ELF-1 (cell line): ENCODE results near the gene NDOR1.
A peak's percentile ranks its signal among the peaks of the same experiment; 100 is the strongest.

Experiments used
- DNase-seq: peaks from one replicate; pipeline ENCODE4 v3.0.0-alpha.2; 2016; ENCODE audit warnings: low read depth, low spot score

NDOR1 gene

DNA sequence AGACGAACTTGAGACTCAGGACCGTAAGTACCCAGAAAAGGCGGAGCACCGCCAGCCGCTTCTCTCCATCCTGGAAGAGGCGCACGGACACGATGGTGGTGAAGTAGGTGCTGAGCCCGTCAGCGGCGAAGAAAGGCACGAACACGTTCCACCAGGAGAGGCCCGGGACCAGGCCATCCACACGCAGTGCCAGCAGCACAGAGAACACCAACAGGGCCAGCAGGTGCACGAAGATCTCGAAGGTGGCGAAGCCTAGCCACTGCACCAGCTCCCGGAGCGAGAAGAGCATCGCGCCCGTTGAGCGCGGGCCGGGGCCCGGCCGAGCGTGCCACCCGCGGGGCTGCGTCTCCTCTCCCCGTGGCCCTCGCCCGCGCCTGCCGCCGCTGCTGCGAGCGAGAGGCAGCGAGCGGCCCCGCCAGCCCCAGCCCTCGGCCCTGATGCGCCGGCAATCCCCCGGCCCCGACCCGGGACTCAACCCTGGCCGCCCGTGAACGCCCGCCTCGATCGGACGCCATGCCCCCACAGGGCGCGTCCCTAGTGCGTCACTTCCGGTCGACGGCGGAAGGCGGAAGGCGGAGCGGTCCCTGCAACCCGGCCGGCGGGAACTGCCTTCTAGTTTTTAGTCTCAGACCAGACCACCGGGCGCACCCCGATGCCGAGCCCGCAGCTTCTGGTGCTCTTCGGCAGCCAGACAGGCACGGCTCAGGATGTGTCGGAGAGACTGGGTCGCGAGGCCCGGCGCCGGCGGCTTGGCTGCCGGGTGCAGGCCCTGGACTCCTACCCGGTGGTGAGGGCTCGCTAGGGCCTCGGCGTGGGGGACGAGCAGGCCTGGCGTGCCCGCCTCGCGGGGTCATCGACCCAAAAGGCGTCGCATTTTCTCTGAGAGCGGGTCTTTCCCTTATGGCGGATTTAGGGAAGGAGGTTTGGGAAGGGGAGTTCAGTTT, at the start of gene NDOR1, which contains the start of gene TMEM203:
TSS of gene NDOR1 (plus strand) at position 575 of the 944 bp plus-strand sequence. CDS start at position 653, 78 bp downstream.
TSS of gene TMEM203 (minus strand) at position 523 of the 944 bp plus-strand sequence. CDS start at position 289, 234 bp downstream.
- peak; percentile 90 for DNase-seq

DNA sequence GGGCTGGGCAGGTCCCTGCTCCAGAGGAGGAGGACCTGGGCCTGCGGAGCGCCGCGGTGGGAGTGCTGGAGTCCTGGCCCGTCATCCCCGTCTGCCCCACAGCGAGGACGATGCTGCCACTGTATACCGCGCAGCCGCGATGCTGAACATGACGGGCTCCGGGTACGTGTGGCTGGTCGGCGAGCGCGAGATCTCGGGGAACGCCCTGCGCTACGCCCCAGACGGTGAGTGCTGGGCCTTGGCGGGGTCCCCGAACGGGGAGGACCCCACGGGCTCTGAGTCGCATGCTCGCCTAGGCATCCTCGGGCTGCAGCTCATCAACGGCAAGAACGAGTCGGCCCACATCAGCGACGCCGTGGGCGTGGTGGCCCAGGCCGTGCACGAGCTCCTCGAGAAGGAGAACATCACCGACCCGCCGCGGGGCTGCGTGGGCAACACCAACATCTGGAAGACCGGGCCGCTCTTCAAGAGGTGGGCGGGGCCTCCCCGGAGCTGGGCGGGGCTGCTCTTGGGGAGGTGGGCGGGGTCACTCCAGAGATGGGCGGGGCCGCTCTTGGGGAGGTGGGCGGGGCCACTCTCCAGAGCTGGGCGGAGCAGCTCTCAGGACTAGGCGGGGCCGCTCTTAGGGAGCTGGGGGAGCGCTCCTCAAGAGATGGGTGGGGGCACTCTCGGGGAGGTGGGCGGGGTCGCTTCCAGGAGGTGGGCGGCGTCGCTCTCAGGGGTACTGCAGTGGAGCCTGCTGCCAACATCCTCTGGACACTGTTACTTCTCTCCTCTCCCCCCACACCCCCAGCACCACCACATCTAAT, 48.7 kb upstream of the NDOR1 start:
- no peak for DNase-seq

DNA sequence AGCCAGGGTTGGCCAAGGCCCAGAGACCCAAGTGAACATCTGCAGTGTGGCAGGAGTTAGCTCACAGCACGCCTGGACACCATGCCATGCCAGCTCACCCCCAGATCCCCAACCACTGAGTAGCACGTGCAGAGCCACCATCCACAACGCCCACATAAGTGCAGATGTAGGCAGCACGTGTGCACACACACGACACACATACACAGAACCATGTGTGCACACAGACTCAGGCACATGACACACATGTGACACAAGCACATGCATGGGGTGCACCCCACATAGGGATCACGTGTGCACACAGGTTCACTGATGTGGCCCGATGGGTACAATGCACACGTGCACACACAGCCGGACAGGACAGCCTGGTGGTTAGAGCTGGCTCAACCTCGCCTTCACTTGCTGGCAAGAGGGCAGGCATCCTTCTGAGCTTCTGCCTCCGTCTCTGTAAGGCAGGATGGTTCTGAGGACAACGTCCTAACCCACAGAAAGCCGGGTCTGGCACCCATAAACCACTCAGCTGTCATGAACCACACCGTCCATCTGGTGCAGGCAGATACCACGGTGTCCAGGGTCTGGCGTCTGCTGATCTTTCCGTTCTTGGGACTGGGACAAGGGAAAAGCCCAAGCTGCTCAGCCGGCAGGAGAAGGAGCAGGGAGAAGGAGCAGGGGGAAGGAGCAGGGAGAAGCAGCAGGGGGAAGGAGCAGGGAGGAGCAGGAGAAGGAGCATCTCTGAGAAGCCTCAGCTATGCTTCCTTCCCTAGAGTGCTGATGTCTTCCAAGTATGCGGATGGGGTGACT, 47.7 kb upstream of the NDOR1 start:
- no peak for DNase-seq

DNA sequence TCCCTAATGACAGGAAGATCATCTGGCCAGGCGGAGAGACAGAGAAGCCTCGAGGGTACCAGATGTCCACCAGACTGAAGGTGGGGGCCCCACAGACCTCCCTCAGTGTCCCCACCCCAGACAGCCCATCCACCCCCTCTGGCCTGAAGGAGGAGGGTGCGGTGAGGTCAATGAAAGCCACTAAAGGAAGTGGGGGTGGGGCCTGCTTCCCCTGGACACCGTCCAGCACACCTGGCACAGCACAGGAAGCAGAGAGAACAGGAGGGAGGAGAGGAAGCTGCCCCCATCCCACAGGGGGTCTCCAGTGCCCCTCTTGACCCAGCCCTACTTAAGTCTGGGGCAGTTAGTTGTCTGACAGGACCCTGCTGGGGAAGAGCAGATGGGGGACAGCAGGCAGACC, 46.9 kb upstream of the NDOR1 start:
- no peak for DNase-seq

DNA sequence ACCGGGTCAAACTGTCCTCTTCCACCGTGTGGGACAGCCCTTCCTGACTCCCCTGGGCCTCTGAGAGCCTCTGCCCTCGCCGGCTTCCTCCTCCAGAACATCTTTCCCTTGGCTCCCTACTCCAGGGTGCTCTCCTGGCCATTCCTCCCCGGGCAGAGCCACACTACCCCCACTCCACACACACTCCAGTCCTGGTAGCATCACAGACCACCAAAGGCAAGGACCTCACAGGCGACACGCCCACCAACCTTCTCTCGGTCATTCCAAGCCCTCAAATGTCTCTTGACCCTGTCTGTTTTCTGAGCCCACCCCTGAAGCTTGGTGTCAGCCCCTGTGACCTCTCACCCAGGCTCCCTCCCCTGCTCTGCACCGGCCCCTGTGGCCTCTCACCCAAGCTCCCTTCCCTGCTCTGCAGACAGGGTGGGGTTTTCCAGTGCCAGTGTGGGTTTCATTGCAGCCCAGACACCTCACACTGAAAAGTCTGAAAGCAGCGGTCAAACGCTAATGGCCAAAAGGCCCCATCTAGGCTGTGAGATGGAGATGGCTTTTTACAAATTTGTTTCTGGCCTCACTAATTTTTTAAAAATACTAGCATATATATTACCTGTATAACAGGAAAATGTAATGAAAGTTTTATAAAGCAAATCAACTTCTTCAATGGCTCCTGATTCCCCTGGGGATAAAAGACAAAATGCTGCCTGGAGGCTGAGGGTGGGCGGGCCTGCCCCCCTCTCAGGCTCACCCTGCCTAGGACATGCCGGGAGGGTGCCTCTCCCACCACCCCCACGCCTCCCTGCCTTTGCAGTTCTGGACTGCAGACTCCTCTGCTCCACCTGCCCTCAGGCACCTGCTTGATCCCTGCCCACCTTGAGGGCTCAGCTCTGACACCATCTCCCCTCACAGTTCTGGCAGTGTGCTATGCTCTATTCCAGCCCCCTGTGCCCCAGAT, 46.1 kb upstream of the NDOR1 start:
- DNase-seq = no peak

DNA sequence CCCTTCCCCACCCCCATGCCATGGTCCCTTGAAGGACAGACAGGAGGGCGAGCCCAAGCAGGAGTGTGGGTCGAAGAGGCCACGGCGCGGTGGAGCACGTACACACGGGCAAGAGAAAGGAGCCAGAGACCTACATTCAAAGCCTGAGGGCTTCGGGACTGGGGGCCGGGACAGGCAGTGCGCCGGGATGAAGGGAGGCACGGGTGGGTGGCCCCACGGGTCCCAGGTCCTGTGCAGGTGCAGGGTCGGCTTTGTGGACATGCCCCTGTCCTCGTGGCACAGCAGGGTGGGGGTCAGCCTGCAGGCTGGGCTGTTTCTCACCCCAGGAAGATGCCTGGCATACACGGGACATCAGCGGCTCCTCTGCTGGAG, 45.5 kb upstream of the NDOR1 start:
- no peak for DNase-seq

DNA sequence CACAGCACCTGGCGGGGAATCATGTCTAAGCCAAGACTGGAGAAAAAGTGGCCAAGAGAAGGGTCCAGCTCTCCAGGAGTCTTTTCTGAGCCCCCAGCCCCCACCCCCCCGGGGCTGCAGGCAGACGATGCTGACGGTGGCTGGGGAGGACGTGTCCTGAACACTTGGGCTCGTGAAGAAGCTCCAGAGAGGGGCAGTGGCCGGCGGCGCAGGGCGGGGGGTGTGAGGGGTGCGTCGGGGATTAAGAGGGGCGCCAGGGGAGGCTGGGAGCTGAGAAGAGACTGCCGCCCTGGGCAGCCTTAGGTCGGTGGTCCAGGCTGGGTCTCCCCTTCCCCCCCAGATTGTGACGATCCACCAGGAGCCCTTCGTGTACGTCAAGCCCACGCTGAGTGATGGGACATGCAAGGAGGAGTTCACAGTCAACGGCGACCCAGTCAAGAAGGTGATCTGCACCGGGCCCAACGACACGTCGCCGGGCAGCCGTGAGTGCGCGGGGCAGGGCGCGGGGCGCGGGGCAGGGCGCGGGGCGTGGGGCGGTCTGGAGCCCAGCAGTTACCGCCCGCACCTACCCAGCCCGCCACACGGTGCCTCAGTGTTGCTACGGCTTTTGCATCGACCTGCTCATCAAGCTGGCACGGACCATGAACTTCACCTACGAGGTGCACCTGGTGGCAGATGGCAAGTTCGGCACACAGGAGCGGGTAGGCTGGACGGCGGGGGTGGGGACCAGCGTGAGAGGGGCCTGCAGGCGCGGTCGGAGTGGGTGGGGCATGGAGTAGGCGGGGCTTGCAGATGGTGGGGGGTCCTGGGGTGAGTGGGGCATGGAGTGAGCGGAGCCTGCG, 44.6 kb upstream of the NDOR1 start:
- no peak for DNase-seq

DNA sequence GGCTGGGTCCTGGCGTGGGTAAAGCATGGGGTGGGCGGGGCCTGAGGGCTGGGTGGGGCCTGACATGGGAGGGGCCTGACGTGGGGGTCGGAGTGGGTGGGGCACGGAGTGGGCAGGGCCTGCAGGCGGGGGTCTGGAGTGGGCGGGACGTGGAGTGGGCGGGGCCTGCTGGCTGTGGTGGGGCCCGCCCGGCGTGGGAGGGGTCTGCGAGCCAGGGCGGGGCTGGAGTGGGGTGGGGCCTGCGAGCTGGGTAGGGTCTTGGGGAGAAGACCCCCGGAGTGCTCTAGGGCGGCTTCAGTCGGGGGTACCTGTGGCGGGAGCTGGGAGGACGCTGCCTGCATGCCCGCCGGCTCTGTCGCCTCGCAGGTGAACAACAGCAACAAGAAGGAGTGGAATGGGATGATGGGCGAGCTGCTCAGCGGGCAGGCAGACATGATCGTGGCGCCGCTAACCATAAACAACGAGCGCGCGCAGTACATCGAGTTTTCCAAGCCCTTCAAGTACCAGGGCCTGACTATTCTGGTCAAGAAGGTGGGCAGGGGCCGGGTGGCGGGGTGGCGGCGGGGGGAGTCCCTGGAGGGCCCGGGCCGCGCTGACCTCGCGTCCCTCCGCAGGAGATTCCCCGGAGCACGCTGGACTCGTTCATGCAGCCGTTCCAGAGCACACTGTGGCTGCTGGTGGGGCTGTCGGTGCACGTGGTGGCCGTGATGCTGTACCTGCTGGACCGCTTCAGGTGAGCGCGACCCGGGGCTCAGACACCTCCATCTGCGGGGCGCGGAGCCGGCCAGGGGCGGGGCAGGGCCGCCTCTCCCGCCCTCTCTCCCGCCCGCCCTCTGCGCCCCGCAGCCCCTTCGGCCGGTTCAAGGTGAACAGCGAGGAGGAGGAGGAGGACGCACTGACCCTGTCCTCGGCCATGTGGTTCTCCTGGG, 43.7 kb upstream of the NDOR1 start:
- no peak for DNase-seq

DNA sequence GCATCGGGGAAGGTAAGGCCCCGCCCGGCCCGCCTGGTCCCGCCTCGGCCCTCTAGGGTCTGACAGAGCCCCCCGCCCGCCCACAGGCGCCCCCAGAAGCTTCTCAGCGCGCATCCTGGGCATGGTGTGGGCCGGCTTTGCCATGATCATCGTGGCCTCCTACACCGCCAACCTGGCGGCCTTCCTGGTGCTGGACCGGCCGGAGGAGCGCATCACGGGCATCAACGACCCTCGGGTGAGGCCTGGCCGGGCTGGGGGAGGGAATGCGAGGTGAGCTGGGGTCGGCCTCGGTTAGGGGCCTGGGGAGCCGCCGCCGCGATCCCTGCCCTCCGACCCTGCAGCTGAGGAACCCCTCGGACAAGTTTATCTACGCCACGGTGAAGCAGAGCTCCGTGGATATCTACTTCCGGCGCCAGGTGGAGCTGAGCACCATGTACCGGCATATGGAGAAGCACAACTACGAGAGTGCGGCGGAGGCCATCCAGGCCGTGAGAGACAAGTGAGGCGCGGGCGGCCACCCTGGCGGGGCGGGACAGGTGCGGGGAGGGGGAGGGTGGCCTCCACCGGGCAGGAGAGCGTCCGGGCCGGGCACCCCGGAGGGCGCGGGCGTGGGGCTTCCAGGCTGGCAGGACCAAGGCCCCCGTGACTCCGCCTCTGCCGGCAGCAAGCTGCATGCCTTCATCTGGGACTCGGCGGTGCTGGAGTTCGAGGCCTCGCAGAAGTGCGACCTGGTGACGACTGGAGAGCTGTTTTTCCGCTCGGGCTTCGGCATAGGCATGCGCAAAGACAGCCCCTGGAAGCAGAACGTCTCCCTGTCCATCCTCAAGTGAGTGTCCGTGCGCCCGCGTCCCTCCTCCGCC, 42.8 kb upstream of the NDOR1 start:
- DNase-seq = no peak

DNA sequence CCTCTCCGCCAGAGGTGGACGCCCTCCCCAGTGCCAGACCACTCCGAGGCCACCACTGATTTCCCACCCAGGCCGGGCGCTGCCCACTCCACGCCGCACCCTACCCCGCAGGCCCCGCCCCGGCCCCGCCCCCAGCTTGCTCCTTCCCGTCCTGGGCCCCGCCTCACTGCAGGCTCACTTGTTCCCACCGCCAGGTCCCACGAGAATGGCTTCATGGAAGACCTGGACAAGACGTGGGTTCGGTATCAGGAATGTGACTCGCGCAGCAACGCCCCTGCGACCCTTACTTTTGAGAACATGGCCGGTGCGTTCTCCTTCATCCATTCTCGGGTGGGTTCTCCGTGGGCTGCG, 42.2 kb upstream of the NDOR1 start:
- DNase-seq = no peak

DNA sequence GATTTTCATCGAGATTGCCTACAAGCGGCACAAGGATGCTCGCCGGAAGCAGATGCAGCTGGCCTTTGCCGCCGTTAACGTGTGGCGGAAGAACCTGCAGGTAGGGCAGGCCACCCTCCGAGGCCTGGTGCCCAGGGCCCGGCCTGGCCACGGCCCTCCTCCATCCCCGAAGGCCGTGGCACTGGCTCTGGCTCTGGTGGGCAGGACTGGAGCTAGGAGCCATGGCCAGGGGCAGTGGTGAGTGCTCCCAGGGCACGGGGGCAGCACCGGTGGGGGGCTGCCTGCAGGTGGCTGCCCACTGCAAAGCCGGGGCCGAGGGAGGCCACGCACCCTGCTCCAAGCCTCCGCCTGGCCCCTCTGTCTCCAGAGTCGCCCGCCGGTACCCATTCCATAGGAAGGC, 41.7 kb upstream of the NDOR1 start:
- no peak for DNase-seq

DNA sequence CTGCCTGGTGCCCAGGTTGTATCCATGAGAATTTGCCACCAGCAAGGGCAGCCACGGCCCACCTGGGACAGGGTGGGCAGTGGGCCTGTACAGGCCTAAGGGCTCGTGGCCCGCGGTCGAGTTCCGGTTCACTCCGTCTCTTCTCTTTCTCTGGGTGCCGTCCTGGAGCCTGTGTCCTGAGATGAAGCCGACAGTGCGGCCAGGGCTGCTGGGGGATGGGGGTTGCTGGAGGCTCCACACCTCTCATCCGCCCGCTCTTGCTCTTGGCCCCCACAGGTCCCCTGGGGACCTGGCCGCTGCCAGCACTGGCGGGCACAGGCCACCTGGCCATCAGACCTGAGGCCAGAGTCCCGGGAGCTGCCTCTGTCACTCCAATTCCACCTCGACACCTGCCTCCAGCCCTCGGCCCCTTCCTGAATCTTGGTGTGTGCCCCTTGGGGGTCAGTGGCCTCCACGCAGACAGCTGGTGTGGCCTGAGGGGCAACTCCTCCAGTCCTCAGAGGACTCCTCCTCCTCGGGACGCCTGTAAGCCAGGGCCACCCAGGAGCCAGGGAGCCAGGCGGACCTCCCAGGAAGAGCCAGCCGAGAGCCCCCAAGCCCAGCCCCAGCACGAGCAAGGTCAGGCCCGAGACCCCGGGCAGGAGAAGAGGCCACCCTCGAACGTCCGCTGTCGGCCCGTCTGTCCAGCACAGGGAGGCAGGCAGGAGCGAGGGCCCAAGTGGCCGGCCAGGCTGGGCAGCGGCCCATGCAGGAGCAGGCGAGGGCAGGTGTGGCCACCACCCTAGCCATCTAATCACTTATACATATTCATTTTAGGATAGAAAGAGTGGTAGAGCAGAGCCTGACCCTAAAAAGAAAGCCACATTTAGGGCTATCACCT, 40.9 kb upstream of the NDOR1 start:
- DNase-seq = no peak

DNA sequence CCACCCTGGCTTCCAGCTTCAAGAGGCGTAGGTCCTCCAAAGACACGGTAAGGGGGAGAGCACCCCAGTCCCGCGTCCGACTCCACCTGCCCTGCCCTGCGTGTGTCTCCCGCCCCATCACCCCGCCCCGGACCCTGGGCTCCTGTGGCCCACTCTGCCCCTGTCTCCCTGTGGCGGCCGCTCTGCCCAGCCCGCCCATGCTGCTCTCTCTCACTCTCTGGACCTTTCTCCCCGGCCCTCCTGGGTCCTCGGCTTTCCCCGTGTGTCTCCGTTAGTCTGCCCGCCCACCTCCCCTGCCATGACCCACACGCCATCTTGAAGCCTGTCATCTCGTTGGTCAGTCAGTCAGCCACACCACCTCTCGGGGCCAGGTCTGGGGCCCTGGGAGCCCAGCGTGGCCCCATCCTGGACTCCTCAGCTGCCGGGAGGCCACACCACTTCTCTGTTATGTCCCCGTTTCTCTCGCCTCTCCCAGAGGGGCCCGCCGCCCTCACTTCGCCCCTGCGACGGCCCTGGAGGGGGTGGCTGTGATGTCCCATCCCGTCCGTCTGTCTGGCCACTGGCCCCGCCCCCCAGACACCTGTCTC, 40.2 kb upstream of the NDOR1 start:
- DNase-seq = no peak

DNA sequence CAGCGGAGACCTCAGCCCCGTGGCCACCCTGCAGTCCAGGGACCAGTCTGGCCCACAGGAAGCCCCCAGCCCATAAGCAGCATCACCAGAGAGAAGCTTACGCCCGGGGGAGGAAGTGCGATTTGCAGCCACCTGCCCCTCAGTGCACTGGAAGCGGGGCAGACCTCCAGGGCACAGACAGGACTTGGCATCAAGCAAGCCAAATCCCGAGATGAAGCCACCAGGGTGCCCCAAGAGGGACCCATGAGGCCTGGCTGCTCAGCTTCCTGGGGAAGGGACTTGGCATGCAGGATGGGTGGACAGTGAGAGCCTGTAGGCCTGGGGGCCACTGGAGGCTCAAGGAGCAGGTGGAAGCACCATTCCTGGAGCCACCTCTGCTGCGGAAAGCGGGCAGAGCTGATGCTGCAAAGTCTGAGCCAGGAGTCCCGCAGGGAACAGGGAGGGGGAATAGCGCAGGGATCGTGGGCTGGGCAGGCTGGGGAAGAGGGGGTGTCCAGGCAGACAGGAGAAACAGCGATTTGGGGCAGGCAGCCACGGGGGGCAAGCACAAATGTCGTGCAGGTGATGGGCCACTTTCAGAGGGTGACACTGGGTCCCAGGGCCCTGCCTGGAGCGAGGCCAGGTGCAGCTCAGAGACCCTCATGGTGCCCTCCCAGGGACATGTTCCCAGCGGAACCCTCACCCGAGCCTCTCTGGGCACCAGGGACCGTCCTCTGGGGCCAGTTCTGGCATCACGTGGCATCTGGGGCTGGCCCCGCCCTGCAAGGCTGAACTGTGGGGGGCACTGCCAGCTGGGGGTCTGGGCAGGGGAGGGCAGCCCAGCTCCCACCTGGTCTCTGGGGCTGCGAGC, 38.9 kb upstream of the NDOR1 start:
- DNase-seq = no peak

DNA sequence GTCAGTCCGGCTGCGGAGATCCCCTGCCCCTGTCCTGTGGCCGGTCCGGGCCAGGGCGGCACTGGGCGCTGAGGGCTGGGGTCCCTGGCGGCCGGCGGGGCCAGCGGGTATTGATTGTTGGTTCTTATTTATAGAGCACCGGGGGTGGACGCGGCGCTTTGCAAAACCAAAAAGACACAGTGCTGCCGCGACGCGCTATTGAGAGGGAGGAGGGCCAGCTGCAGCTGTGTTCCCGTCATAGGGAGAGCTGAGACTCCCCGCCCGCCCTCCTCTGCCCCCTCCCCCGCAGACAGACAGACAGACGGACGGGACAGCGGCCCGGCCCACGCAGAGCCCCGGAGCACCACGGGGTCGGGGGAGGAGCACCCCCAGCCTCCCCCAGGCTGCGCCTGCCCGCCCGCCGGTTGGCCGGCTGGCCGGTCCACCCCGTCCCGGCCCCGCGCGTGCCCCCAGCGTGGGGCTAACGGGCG, 38.2 kb upstream of the NDOR1 start:
- DNase-seq = no peak
